GM18517 (cell line): ENCODE data around the gene ZFAND2B.

Source experiments
- ATAC-seq: cut with Tn5 transposase; IDR thresholded peaks from one replicate; pipeline ENCODE4 v1.9.1; 2021; ENCODE audit warnings: mild to moderate bottlenecking, moderate library complexity; ENCODE audit not compliant: unreplicated experiment

Gene ZFAND2B, protein sequence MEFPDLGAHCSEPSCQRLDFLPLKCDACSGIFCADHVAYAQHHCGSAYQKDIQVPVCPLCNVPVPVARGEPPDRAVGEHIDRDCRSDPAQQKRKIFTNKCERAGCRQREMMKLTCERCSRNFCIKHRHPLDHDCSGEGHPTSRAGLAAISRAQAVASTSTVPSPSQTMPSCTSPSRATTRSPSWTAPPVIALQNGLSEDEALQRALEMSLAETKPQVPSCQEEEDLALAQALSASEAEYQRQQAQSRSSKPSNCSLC

DNA sequence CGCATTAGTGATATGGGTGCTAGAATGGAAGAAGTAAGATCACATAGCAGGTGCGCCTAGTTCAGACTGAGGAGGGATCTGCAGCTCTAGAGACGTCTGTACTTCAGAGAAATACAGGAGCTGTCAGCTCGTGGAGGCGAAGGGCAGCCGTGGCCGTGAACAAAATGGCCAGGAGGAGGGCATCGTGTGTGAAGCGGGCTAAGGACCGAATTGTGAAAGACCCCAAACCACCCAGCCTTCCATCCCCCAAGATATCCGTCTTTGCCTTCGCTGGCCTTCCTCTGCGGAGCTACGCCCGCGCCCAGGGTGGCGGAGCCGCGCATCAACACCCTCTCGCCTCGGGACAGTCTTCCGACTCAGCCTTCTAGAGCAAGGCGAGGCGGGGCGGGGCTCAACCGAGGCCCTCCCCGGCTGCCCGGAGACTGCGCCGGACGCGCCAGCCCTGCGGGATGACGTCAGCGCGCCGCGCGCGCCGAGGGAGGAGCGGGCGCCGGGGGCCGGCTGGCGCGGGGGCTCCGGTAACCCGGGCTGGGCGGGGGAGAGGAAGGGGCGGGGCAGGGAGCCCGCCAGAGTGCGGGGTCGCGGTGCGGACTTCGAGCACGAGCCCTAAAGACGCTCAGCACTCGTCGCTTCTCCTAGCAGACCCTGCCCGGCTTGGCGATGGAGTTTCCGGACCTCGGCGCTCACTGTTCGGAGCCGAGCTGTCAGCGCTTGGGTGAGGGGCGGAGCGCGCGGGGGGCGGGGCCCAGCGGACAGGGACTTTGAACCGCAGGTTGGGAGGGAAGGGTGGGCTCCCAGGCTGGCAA lies at the start of gene ZFAND2B:
Gene ZFAND2B, plus strand, starts transcription at position 455 of the 806 bp plus-strand sequence. Its CDS starts 206 bp downstream, at position 661.
- peak; percentile 89 for ATAC-seq

DNA sequence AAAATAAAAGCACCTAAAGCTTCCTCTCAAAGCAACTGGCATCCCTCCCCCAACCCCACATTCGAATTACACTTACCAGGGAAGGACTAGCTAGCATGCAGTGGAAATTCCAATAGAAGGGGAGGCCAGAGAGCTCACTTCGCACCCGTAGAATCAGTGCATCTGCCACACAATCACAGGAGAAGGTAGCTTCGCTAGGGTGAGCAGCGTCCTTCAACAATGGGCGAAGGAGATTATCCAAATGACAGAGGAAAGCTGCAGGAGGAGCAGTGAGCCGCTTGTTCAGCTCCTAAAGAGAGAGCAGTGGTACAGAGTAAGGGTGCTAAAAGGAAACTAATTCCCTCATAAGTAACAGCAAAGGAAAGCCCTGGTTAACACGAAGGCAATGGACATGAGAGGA lies 49.2 kb upstream of the ZFAND2B start:
- no peak for ATAC-seq

DNA sequence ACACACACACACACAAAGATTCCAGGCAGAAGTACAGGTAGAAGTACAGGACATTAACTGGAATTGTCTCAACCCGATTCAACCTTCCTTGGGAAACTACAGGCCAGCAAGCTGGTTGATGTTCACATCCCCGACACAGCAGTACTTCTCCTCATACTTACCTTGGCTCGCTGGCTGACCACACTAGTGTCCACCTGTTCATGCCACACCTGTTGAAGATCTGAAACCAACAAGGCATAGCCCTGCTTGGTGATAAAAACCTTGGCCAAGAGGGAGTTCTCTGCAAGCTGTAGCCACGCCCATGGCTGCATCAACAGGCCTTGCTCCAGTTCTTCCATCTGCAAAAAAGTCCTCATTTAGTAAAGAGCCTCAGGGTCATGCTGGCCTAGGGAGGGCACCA lies 48.6 kb upstream of the ZFAND2B start:
- ATAC-seq, result no peak

DNA sequence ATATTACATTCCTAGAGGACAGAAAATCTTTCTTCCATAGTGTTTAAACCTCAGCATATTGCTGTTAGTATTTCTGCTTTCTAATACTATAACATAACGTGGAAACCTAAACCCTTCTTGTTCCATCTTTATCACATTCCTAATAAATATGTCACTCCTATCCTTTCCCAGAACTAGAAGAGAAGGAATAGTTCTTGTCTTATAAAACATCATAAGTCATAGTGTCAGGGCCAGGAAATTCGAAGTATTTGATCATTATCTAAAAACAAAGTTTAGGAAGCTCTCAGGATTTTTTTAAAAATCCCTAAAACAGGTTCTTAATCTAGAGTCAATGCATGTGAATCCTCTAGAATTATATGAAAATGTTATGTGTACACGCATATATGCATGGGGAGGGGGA lies 48.0 kb upstream of the ZFAND2B start:
- no peak for ATAC-seq

DNA sequence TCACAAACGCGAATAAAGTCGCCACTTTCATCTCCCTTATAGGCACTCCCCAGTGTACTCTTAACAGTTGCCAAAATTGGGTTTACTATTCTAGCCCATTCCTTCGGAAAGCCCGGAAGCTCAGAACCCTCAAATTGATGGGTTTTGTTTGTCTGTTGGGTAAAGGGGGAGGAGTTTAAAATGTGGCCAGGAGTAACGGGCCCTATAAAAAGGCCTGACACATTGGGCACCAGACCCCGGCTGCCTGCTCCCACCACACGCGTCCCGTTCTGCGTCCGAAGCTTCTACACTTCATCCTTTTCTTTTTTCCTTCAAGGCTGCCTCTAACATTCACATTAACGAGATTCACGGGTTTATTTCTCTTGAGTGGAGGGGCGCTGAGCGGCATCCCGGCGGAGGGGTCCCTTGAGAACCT lies 46.8 kb upstream of the ZFAND2B start:
- peak; percentile 2 for ATAC-seq

GRCh38 chr2:219160186-219161017 lies 46.2 kb upstream of the ZFAND2B start, which contains the start of gene NHEJ1:
Gene NHEJ1, minus strand, starts transcription at chr2:219160815. Its CDS starts 2,453 bp downstream, at chr2:219158362.
- peak; percentile 91 for ATAC-seq

DNA sequence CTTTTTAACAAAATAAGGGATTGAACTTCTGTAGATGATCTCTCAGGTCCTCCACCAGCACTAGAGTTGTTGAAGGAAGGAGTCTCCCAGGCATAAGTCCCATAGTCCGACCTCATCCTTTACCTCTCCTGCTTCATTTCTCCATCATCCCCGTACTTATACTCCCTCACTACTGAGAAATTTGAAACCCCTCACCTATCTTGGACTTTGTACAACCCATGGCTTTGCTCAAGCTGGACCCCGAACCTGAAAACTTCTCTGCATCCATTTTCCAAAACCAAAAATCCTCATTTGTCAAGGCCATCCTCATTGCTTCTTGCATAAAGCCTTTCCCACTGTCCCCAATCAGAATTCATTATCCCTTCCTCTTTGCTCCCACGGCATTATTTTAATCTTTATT lies 45.5 kb upstream of the ZFAND2B start:
- no peak for ATAC-seq

GRCh38 chr2:219163156-219163555 lies 43.4 kb upstream of the ZFAND2B start:
- no peak for ATAC-seq

- ATAC-seq, result no peak
Observed at GRCh38 chr2:219165058-219165911, 41.3 kb upstream of the ZFAND2B start.

DNA sequence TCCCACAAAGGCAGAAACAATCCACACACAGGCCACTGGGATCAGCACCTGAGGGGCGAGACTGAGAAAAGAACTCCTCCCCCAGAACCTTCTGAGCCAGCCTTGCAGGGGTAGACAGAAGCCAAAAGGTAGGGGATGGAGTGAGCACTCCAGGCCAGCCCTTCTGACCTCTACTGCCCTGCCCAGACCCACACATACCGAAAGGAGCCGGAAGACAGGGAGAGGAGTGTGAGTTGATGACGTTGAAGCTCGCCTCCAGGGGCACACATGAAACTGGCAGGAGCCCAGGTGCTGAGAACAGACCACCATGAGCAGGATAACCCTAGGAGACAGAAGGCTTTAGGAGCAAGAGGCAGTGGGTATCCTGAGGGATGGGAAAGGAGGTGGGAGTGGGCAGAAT lies 38.6 kb upstream of the ZFAND2B start:
- no peak for ATAC-seq

- no peak for ATAC-seq
Observed at GRCh38 chr2:219168526-219168925, 38.1 kb upstream of the ZFAND2B start.

- ATAC-seq, result no peak
Observed at GRCh38 chr2:219168932-219169331, 37.6 kb upstream of the ZFAND2B start.

DNA sequence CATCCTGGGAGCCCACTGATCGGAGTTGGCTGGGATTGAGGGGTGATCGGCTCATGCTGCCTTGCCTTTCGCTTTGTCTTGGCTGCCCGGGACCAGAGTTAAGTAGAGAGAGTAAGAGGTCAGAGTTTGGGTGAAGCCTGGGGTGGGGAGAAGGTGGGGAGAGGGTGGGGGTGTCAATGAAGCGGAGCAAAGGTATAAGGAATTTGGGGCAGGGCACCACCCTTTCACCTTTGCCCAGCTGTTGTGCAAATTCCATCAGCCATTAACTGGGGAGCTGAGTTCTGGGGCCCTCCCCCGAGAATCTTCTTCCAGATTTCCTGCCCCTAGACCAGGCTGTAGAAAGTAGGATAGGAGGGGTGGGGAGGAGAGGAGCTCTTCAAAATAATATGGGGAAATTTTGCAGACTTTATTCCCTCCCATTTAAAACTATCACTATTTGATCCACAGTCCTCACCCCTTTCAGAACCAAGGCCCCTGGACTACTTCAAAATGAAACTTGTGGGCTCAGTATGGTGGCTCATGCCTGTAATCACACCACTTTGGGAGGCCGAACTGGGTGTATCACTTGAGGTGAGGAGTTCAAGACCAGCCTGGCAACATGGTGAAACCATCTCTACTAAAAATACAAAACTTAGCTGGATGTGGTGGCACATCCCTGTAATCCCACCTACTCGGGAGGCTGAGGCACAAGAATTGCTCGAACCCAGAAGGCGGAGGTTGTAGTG lies 36.5 kb upstream of the ZFAND2B start, which contains the start of gene SLC23A3:
Gene SLC23A3, minus strand, starts transcription at position 100 of the 725 bp plus-strand sequence. Its CDS starts 45 bp downstream, at position 55.
- ATAC-seq, result no peak

- ATAC-seq, result no peak
Observed at GRCh38 chr2:219171231-219171651, 35.3 kb upstream of the ZFAND2B start.

GRCh38 chr2:219172231-219173154 lies 34.1 kb upstream of the ZFAND2B start:
- ATAC-seq, result no peak

DNA sequence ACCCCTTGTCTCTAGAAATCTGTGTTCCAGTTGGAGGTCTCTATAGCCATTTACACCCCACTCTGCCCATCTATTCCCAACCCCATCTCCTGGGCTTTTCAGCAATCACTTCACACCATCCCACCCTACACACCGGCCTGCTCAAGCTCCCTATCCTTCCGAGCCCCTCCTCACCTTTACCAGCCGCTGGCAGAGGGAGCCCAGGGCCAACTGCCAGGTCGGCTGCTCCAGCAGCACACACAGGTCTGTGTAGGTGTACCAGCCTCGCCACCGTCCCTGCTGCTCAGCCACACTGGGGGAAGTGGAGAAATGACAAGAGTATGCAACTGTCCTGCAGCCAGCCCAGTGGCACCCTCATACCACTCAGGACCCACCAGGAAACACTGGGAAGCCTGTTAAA lies 33.4 kb upstream of the ZFAND2B start:
- ATAC-seq, result no peak

DNA sequence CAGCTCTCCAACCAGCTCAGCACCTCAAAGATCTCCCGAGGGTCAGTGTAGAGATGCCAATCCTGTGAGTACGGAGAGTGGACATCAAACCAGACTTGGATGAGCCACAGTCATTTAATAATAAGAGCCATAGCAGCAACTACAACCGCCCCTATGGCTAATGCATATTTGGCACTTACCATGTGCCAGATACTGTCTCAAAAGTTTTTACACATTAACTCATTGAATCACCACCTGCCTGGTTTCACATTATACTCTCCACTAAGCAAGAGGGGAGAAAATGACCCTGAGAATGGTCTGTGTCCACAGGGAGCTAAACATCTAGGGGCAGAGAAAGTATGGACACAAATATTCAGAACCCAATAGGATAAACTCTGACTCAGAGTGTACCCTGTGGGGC lies 32.4 kb upstream of the ZFAND2B start:
- no peak for ATAC-seq

- ATAC-seq, result no peak
Observed at GRCh38 chr2:219174801-219175200, 31.8 kb upstream of the ZFAND2B start.
